Urinary bladder (tissue), 4 donors: ENCODE results near the gene TPSD1. TPM values are rescaled to one million over a fixed set of nuclear protein-coding genes. Genes with fewer than 3 reads are reported as not detected.
"Not testable (repeated sequence)": the region's sequence is repeated elsewhere in the genome, so short reads cannot be mapped to it uniquely, and the experiment has no call there.

ENCODE experiments used
- DNase-seq: peaks from one replicate; pipeline ENCODE4 v3.0.0-alpha.2; 2015; ENCODE audit errors: extremely low spot score
- H3K27ac ChIP-seq: one replicate; pipeline ENCODE4 v1.5.1; 2013; ENCODE audit warnings: low read depth, mild to moderate bottlenecking, moderate library complexity
- H3K36me3 ChIP-seq: one replicate; pipeline ENCODE4 v1.6.1; 2013; ENCODE audit warnings: mild to moderate bottlenecking, moderate library complexity; ENCODE audit not compliant: insufficient read depth
- H3K4me1 ChIP-seq: one replicate; pipeline ENCODE4 v1.6.1; 2013; ENCODE audit warnings: mild to moderate bottlenecking, moderate library complexity; ENCODE audit not compliant: insufficient read depth
- H3K4me3 ChIP-seq: one replicate; pipeline ENCODE4 v1.5.1; 2013; ENCODE audit warnings: low read depth, low read length
- WGBS: extraction: QIAGEN DNeasy Blood & Tissue Kit; methylation state at CpG from one replicate; pipeline ENCODE4 v1.1.7; 2013; 5-methylcytosine and 5-hydroxymethylcytosine counted together
- polyA plus RNA-seq: library from polyadenylated mRNA; stranded (reverse); fragments of 200-250 nt; gene quantifications from one replicate; pipeline ENCODE4 v1.2.3, GENCODE V29; 2013
- total RNA-seq: library from RNA; depleted of rRNA; stranded (reverse); fragments of >200 nt; gene quantifications from one replicate; pipeline ENCODE4 v1.2.3, GENCODE V29; 2014
- donor health status: healthy with polysubstance abuse.
- donor health status: healthy.

Gene TPSD1
- total and polyA plus RNA-seq, 2 donors = 1.1 to 2.1 TPM

- peak; percentile 25 for DNase-seq
- H3K36me3 ChIP-seq, H3K4me1 ChIP-seq, H3K4me3 ChIP-seq, H3K27ac ChIP-seq: not testable (repeated sequence)
- 12% methylated on average over 19 of the region's 19 CpGs for WGBS
Observed at GRCh38 chr16:1271724-1272413, 16.0 kb downstream of the TPSD1 start.

GRCh38 chr16:1272453-1273198, 16.8 kb downstream of the TPSD1 start:
- no peak for DNase-seq
- Histone ChIP-seq H3K27ac (no peak overlapping the region), H3K36me3 (no peaks in the 10 kb centered on the region), H3K4me3 (no peak overlapping the region), H3K4me1 (no peaks in the 10 kb centered on the region)
- WGBS = 72% methylated on average over 9 of the region's 9 CpGs

- 90% methylated on average over 15 of the region's 15 CpGs for WGBS
- DNase-seq = no peak
- Histone ChIP-seq H3K36me3 (no peaks in the 10 kb centered on the region), H3K27ac (no peak overlapping the region), H3K4me3 (no peak overlapping the region), H3K4me1 (no peaks in the 10 kb centered on the region)
Observed at GRCh38 chr16:1273816-1274215, 17.9 kb downstream of the TPSD1 start.

- DNase-seq = no peak
- Histone ChIP-seq H3K4me3 (no peak overlapping the region), H3K36me3 (no peaks in the 10 kb centered on the region), H3K4me1 (no peaks in the 10 kb centered on the region), H3K27ac (no peak overlapping the region)
- WGBS = 95% methylated on average over 7 of the region's 7 CpGs
Observed at GRCh38 chr16:1274767-1275166, 18.9 kb downstream of the TPSD1 start.

- Histone ChIP-seq H3K36me3 (no peaks in the 10 kb centered on the region), H3K4me3 (no peak overlapping the region), H3K27ac (no peak overlapping the region), H3K4me1 (no peaks in the 10 kb centered on the region)
- 71% methylated on average over 30 of the region's 30 CpGs for WGBS
- DNase-seq = no peak
Observed at GRCh38 chr16:1275791-1276579, 20.1 kb downstream of the TPSD1 start.

- no peaks in the 10 kb centered on the region for H3K36me3 ChIP-seq
- H3K4me1 ChIP-seq = no peaks in the 10 kb centered on the region
- WGBS = 82% methylated on average over 14 of the region's 14 CpGs
- DNase-seq = no peak
- no peak overlapping the region for H3K27ac ChIP-seq
- H3K4me3 ChIP-seq = no peak overlapping the region
Observed at GRCh38 chr16:1276580-1276878, 20.7 kb downstream of the TPSD1 start.

GRCh38 chr16:1277151-1277598, 21.3 kb downstream of the TPSD1 start:
- H3K4me1 ChIP-seq = no peaks in the 10 kb centered on the region
- WGBS = 78% methylated on average over 19 of the region's 19 CpGs
- H3K36me3 ChIP-seq = no peaks in the 10 kb centered on the region
- no peak overlapping the region for H3K4me3 ChIP-seq
- no peak overlapping the region for H3K27ac ChIP-seq
- DNase-seq = no peak

- H3K36me3 ChIP-seq = no peaks in the 10 kb centered on the region
- no peak for DNase-seq
- no peak overlapping the region for H3K4me3 ChIP-seq
- H3K27ac ChIP-seq = no peak overlapping the region
- H3K4me1 ChIP-seq = no peaks in the 10 kb centered on the region
- 40% methylated on average over 21 of the region's 21 CpGs for WGBS
Observed at GRCh38 chr16:1277617-1278282, 21.9 kb downstream of the TPSD1 start.

GRCh38 chr16:1278477-1278876, 22.6 kb downstream of the TPSD1 start:
- Histone ChIP-seq H3K4me3 (no peak overlapping the region), H3K4me1 (no peaks in the 10 kb centered on the region), H3K27ac (no peak overlapping the region), H3K36me3 (no peaks in the 10 kb centered on the region)
- WGBS = 14% methylated on average over 18 of the region's 18 CpGs
- DNase-seq = no peak

GRCh38 chr16:1279081-1279944, 23.4 kb downstream of the TPSD1 start:
- Histone ChIP-seq H3K36me3 (no peaks in the 10 kb centered on the region), H3K4me3 (no peak overlapping the region), H3K4me1 (no peaks in the 10 kb centered on the region), H3K27ac (no peak overlapping the region)
- WGBS = 77% methylated on average over 30 of the region's 30 CpGs
- DNase-seq = no peak

- no peak for DNase-seq
- 86% methylated on average over 29 of the region's 29 CpGs for WGBS
Observed at GRCh38 chr16:1279945-1280589, 24.2 kb downstream of the TPSD1 start.

GRCh38 chr16:1280783-1281182, 24.9 kb downstream of the TPSD1 start:
- Histone ChIP-seq H3K27ac (no peak overlapping the region), H3K4me1 (no peaks in the 10 kb centered on the region), H3K4me3 (no peak overlapping the region), H3K36me3 (no peaks in the 10 kb centered on the region)
- 74% methylated on average over 8 of the region's 8 CpGs for WGBS
- DNase-seq = no peak

More at GRCh38 chr16:1279945-1280589, 24.2 kb downstream of the TPSD1 start:
- Histone ChIP-seq H3K4me3 (no peak overlapping the region), H3K4me1 (no peaks in the 10 kb centered on the region), H3K36me3 (no peaks in the 10 kb centered on the region), H3K27ac (no peak overlapping the region)
